Embryonic facial prominence (tissue), 1 donor: ENCODE results near the gene NF1.

ENCODE experiments used
- DNase-seq: peaks from one replicate; pipeline ENCODE4 v3.0.0-alpha.2; 2016; ENCODE audit errors: extremely low spot score

Gene NF1

DNA sequence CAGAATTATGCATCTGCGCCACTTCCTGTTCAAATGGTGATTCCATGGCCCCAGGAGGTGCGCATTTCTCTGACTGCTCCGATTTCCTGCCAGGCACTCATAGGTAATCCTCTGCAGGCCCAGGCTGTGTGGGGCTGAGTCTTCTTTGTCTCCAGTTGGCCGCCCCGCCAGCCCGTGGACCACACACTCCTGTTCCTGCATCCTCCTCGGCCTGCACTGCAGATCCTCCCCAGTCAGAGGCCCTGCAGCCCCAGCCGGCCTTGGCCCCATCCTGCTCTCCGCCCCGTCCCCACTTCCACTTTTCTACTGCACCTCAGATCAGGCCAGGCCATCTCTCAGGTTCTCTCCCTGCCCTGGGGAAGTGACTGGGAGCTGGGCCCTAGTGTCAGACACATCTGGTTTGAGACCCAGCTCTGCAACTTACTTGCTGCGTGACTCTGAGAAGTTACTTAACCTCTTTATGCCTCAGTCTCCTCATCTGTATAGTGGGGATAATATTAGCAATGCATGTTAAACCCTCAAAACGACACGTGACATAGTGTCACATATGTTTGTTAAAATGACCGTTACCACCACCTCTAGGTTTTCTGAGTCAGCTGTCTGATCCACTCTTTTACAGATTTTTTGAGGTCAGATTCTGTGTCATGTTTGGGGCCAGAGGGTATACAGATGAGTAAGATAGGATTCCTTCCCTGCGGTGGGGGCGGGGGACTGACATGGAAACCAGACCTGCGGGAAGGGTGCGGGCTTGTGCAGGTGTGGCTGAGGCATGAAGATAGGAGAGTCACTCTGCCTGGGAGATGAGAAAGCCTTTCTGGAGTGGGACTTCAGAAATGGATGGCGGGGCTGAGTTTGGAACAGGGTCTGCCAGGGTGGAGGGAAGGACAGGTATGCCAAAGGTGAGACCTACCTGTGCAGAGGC lies 309.5 kb downstream of the NF1 start:
- no peak for DNase-seq

DNA sequence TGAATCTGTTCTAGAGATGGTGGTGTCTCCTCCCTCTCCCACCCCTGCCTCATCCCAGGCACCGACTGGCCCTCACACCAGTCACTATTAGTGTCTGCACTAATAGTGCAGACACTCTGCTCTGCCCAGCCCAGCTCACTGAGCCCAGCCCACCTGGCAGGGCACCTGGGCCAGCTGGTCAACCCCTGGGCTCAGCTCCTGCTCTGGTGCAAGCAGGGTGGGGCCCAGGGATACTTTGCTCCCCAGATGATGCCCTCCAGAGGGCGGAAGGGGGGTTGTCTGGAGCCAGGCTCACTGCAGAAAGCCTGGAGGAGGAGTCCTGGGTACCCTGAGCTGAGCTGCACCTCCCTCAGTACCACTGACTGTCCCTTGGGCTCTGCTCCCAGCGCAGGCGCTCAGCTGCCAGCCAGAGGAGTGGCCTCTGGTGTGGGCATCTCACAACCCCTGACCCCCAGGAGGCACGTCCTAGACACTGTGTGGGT lies 311.2 kb downstream of the NF1 start:
- DNase-seq, result no peak

DNA sequence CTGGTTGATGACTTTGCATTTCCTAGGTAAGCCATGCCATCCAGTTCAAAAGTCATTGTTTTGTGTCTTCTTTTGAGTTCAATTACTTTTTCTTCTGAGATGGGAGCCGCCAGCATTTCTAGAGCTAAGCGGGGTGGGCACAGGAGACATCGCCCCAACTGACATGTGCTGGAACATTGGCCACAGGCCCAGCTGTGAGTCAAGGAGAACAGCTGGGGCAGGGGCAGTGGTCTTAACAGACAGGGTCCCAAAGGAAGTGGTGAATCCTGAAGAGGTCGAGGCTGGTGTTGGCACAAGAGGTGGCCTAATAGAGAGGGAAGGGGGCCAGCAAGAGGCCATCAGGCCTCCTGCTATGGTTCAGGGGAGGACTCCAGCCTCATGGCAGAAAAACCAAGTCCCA lies 313.8 kb downstream of the NF1 start:
- DNase-seq, result no peak

DNA sequence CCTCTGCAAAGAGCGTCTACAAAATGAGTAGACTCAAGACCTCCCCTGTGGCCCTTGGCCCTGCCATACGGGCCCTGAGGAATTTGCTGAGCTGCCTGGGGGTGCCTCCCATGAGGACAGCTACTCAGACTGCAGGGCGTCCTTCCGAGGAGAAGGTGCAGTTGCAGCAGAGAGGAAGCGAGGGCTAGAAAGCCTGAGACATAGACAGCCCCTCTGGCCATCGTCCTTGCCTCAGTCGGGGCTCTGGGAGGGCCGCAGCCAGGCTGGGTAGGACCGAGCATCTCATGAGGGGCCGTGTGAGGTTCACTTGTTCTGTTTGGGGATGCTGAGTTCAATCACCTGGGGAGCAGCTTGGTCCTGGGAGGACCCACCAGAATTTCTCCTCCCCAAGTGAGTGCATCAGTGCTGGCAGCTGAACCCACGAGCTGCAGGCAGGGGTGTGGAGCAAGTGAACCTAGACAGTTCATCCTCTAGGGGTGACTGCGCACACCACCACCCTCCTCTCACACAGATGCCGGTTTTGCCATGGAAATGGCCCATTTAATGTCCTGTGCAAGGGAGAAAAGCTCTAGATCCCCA lies 317.0 kb downstream of the NF1 start:
- no peak for DNase-seq

DNA sequence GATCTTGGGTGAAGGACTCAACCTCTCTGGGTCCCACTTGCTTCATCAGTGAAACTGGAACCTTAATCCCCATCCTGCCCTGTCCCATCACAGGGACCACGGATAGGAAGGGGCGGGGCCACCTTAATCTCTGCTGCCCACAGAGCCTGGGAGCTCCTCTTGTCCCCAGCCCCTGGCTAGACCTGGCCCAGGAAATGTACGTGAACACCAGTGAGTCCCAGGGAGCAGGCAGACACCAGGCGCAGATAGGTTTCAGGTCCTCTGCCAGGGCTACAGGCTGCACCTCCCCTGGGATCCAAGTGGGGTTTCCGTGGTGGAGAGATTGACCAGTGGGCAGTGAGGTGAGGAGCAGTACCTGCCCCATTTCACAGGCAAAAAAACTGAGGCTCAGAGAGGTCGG lies 317.7 kb downstream of the NF1 start:
- no peak for DNase-seq

DNA sequence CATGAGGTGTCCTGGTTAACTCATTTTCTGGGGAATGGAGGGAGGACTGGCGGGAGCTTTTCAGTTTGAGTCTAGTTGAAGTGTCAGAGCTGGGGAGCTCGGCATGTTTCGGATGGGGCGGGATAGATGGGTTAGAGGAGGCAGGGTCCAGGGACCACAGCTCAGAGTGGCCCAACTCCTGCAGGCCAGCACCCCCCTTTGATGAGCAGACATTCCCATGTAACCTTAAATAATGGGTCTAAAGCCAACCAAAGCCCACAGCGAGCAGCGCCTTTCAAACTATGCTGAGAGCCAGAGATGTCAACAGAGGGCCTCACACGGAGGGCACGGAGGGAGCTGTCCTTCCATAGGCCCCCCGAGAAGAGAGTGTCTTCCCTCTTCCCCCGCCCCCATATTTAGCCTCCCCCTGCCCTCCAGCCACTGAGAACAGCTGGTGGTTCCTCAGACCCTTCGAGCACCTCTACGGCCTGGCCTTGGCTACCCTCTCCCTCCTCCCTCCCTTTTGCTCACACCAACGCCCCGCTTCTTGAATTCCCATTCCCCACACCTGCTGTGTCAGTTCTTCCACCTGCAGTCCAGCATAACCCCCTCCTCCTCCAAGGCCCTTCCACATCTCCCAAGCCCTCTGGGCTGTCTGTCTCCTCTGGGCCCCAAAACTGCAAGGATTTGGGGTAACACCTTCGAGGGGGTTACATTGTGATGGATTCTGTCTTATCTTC lies 318.5 kb downstream of the NF1 start:
- DNase-seq, result no peak

DNA sequence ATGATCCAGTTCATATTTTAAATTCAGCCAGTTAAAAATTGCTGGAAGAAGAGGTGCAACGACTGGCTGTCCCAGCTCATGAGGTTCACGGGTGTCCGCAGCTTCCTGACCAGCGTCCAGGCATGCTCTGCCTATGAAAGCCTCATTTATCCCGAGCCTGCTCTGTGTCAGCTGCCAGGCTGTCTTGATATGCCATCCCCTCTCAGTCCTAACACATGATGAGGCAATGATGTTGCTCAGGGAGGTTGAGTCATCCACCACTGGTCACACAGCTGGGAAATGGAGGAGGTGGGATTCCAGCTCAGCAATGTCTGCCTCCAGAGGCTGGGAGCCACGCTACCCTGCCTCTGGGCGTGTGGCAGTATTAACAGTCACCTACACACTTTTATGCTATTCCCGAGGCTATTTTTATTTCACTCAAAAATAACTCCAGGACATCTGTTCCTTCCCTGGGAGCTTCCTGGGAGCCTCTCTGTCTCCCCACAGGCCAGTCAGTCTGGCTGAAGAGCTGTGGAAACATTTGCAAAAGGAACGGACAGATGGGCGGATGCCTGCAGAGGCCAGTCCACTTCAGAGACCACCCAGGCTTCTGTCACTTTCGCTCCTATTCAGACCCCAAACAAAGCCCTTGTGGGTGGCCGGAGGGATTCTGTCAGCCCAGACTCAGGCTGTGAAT lies 319.2 kb downstream of the NF1 start:
- no peak for DNase-seq

DNA sequence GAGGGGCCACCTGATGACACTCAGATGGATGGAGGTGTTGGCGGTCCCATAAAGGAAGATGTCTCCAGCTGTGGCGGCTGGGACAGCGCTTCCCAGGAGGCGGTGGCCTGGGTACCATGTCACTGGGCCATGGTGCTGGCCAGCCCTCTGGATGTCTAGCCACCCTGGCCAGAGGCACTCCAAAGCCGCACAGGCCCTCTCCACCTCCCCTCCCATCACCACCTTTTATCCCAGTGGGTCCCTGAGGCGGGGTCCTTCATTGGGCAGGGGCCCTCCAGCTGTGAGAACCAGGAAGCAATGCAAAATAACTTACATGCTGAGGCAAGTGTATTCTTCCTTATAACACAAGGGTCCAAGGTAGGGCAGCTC lies 319.8 kb downstream of the NF1 start:
- DNase-seq, result no peak

DNA sequence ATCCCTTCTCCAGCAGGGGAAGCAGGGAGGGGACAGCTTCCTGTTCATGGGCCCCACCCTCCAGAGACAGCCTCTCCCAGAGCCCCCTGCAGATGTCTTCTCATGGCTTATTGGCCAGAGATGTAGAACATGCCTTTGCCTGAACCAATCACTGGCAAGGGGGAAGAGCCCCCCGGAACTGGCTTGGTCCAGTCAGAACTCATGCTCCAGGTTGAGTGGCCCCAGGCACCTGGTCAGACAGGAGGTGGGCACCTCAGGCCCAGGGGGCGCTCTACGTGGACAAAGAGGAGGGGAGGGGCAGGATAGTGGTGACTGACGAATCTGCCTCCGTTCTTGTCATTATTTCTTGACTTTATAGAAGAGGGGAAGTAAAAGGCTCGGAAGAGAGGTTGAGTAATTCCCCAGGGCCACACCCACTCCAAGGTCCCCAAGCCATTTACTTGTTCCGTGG lies 320.3 kb downstream of the NF1 start:
- no peak for DNase-seq

DNA sequence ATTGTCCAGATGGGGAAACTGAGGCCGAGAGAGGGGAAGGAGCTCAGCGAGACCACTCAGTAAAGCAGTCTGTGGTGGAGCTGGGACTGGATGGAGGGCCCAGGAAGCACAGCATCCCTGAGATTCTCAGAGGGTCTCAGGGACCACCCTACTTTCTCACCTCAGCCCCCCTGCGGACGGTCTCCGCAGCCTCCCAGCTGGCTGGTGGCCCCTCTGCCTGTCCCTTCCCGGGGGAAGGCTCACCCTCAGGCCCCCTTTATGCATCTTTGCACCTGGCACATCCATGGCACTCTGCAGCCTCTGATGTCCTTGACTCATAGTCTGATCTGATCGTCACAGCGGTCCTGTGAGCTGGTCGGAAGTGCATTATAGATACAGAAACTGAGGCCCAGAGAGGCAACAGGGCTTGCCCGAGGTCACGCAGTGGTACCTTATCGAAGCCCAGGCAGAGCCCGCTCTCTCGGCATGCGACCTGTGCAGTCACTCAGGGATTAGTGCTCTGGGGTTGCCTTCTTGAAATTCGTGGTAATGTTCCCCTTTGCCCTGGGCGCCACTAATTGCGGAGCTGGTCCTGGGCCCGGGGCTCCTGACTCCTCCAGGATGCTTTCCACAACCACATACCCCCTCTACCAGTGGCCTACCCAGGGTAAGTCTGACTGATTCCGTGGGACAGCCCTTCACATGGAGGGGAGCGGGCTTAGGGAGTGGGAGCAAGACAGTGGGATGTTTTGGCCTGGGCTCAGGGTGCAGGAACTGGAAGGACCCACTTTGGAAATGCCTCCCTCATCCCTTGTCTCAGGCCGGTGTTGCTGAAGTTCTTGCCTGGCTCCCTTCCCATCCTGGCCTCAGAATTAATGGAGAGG lies 321.1 kb downstream of the NF1 start:
- no peak for DNase-seq

DNA sequence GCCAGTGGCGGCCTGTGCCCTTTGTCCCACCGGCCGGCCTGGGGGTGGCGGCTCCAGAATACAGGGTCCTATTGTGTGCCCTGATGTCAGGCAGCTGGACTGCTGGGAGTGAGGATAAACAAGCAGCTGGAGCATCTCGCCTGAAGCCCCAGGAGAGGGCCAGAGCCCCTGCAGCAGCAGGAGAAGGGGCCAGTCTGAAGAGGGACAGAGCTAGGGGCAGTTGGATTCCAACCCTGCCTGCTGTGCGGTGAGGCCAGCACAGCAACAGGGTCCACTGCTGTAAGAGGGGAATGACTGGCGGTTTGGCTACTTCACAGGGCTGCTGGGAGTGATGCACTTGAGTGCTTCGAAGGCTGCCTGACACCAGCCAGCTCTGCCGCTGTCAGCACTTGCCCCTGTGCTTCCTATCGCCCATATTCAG lies 321.7 kb downstream of the NF1 start:
- no peak for DNase-seq

DNA sequence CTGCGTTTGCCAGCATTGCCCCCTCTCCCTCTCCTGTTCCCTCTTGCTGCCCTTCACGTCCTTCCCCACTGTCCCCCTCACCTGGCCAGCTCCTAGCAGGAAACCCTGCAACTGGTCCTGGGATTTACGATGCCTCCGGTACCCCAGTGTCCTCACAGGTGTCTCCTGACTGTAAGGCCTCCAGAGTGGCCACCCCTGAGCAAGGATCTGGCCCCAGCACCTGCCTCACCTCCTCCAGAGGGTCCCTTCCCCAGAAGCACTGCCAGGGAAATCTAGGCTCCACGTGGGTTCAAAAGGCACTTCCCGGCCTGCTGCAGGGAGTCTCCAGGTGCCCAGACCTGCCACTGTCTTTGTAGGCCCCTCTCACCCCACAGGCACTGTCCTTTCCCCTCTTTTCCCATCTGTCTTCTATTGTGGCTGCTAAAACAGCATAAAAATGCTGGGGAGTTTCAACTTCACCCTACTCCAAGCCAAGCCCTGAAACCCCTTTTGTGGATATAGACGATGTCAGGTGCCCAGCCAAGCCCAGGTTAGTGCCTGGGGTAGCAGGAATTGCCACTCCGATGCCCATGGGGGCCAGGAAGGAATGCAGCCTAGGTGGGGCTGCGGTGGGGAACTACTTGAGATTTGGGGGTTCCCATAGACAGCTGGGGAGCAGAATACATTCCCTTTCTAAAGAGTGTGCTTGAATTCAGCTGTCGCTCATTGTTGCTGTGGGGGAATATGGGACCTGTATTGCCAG lies 322.4 kb downstream of the NF1 start:
- no peak for DNase-seq

DNA sequence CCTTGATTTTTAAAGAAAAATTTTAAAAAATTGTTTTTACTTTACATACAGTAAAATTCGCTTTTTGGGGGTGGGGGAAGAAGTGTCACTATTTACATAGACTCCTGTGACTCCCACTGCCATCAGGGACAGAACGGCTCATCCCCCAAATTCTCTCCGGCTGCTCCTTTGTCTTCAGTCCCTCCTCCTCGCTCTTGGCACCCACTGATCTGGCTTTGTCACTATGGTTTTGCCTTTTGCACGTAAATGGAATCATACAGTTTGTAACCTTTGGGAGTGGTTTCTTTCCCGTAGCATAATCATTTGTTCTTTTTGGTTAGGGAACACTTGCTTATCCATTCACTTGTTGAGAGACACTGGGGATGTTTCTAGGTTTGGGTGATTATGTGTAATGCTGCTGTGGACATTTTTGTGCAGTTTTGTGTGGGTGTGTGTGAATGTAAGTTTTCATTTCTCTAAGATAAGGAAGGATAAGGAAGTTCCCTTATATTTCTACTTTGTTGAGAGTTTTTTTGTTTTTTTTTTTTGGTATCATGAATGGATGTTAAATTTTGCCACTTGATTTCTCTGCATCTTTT lies 324.1 kb downstream of the NF1 start:
- no peak for DNase-seq

DNA sequence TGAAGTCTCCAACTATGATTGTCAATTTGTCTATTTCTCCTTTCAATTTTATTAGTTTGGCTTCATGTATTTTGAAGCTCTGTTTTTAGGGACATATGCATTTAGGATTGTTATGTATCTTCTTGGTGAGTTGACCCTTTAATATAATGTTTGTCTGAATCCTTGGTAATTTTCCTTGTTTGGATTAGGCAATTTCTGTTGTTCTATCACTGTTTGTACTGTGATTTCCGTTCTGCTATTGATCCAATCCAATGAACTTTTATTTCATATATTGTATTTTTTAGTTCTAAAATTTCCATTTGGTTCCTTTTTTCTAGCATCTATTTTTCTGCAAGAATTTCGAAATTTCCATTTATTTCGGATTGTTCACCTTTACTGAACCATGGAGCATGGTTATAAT lies 327.7 kb downstream of the NF1 start:
- DNase-seq, result no peak

DNA sequence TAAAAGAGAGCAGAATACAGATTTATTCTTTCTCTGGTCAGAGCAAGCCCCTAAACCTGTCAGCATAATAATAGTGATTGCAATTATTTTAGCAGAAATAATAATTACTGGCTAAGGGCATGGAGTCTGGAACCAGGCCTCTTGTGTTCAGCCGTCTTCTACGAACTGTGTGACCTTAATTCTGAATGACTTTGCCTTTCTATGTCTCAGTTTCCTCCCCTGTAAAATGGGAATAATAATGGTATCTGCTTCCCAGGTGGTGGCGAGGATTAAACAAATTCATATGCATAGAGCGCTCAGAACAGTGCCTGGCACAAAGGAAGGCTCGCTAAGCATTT lies 330.1 kb downstream of the NF1 start:
- no peak for DNase-seq

DNA sequence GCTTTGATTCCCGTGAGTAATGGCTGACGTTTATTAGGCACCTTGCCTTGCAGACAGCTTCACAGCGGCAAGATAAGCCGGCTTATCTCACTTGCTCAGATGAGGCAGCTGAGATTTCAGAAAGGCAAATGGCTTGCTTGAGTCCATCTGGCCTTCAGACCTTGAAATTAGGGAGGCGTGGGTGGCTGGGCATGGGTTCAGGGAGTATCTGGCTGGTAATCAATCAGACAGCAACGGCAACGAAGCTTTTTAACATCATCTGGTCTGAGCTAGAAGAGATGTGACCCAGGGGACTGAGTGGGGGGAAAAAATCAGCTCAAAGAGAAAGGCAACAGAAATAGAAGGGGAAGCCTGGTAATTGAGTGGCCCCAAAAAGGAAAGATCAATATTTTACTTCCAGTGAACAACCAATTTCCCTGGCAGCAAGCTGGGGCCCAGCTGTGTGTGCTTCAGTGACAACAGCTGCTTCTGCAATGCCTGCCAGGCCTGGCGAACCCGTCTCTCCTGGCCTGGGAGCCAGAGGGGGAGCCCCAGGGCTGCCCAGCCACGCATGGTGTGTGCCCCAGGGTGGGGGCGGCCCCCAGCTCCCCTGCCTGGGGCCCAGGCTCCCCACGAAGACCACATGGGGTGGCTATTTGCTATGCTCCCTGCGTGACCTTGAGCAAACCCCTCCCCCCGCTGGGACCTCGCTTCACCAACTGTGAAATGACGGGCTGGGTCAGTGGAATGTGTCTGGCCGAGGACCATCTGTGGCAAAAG lies 330.7 kb downstream of the NF1 start:
- no peak for DNase-seq
